Ovary (tissue), 3 donors: ENCODE measurements around the gene STAT5B.

Experiments
- CTCF ChIP-seq, 3 donors: fragments of 450-650 bp in 2 of 3; fragments of 200-600 bp in 1 of 3; IDR thresholded peaks; one replicate each; pipeline versions ENCODE4 v1.5.1 to v1.8.0; 2016 to 2022; ENCODE audit warnings: antibody characterized with exemption in 3 of 3, mild to moderate bottlenecking in 1 of 3
- EP300 ChIP-seq: sonication (generic); formaldehyde crosslinking; IDR thresholded peaks from one replicate; pipeline ENCODE4 v1.6.1; 2017; ENCODE audit warnings: antibody characterized with exemption
- POLR2A ChIP-seq: fragments of 450-650 bp; IDR thresholded peaks from one replicate; pipeline ENCODE4 v1.6.1; 2017; ENCODE audit warnings: antibody characterized with exemption, mild to moderate bottlenecking, moderate library complexity
- donor health status: DM: no; HTN: no; CAD: no.

- TF ChIP-seq CTCF (IDR thresholded peaks at IDR 0.05) (no peak), POLR2A (peak; percentile 77), EP300 (no peak)
Measured at GRCh38 chr17:42287977-42288802, 12.0 kb upstream of the STAT5B start, which contains the start of gene STAT5A.
